Endothelial cell of umbilical vein (primary cell): Measurements from ENCODE around the gene SYNE1. TPM values are rescaled to one million over a fixed set of nuclear protein-coding genes. Genes with fewer than 3 reads are reported as not detected.
A peak's percentile ranks its signal among the peaks of the same experiment; 100 is the strongest.

ENCODE experiments used
- BruUV-seq: library from RNA; stranded (reverse); fragments of 400-500 nt; replicated peaks from 2 replicates; lab custom pipeline; 2021; lab: Mats Ljungman, UMichigan
- CTCF ChIA-PET: fragments of 300-600, 350-600 bp; sonication (Branson Sonifier 250); formaldehyde crosslinking; loops from one replicate; lab custom pipeline; 2021; ENCODE audit warnings: antibody characterized with exemption, inconsistent platforms; lab: Charles Lee
- POLR2A ChIA-PET: fragments of 300-600, 350-600 bp; sonication (Branson Sonifier 250); formaldehyde crosslinking; loops from one replicate; lab custom pipeline; 2021; ENCODE audit warnings: antibody characterized with exemption, inconsistent platforms; lab: Charles Lee
- DNase-seq: peaks from one replicate; pipeline ENCODE4 v3.0.0-alpha.2; 2011; ENCODE audit warnings: low read depth, low spot score
- FAIRE-seq: peaks from 2 replicates; lab custom pipeline; 2011; peaks lifted over from hg19 to GRCh38; lab: Jason Lieb, UNC
- H2AFZ ChIP-seq: 2 replicates; pipeline ENCODE4 v1.6.0; 2012; ENCODE audit warnings: low read depth, low read length, control low read depth, inconsistent platforms
- H3K27ac ChIP-seq: 2 replicates; pipeline ENCODE4 v1.5.1; 2011; ENCODE audit warnings: low read depth, mild to moderate bottlenecking, control low read depth, low read length, moderate library complexity; ENCODE audit not compliant: insufficient read depth
- H3K27me3 ChIP-seq, 2 experiments: 2 replicates each; pipeline versions ENCODE4 v1.6.0 to v1.6.1; 2011; ENCODE audit warnings: low read length in 2 of 2, mixed read lengths in 1 of 2; ENCODE audit not compliant: control insufficient read depth in 2 of 2, insufficient read depth in 2 of 2
- H3K36me3 ChIP-seq, 2 experiments: 2 replicates in 1 of 2; 3 replicates in 1 of 2; pipeline ENCODE4 v1.5.1; 2011; ENCODE audit warnings: low read length in 2 of 2, mild to moderate bottlenecking in 1 of 2, moderate library complexity in 1 of 2; ENCODE audit not compliant: control insufficient read depth in 2 of 2, insufficient read depth in 2 of 2; ENCODE audit errors: extremely low read depth in 1 of 2
- H3K4me1 ChIP-seq: 3 replicates; pipeline ENCODE4 v1.5.1; 2011; ENCODE audit warnings: mild to moderate bottlenecking, low read length; ENCODE audit not compliant: control insufficient read depth, insufficient read depth; ENCODE audit errors: extremely low read depth
- H3K4me2 ChIP-seq: 2 replicates; pipeline ENCODE4 v1.6.1; 2011; ENCODE audit warnings: low read length, control low read depth, mixed read lengths; ENCODE audit not compliant: insufficient read depth
- H3K4me3 ChIP-seq, 3 experiments: fragments of 200-600 bp in 1 of 3; sonication (generic), shearing (Covaris generic) in 1 of 3; replicated peaks in 1 of 3; 2 replicates each; pipeline ENCODE4 v1.5.1; 2011 to 2016; ENCODE audit warnings: control low read depth in 3 of 3, low read length in 3 of 3, mild to moderate bottlenecking in 2 of 3, inconsistent platforms in 1 of 3, low read depth in 1 of 3, moderate library complexity in 1 of 3; ENCODE audit not compliant: insufficient read depth in 1 of 3
- H3K79me2 ChIP-seq: 2 replicates; pipeline ENCODE4 v1.6.0; 2012; ENCODE audit warnings: low read length, inconsistent platforms; ENCODE audit not compliant: control insufficient read depth, insufficient read depth
- H3K9ac ChIP-seq: replicated peaks from 2 replicates; pipeline ENCODE3; 2011; ENCODE audit warnings: low read length, control low read depth; ENCODE audit not compliant: insufficient read depth; ENCODE audit errors: extremely low read depth
- H3K9me1 ChIP-seq: replicated peaks from 3 replicates; pipeline ENCODE4 v1.6.0; 2011; ENCODE audit warnings: mild to moderate bottlenecking, low read length; ENCODE audit not compliant: control insufficient read depth, insufficient read depth; ENCODE audit errors: extremely low read depth
- H3K9me3 ChIP-seq: replicated peaks from 2 replicates; pipeline ENCODE4 v1.5.1; 2012; ENCODE audit warnings: low read length, inconsistent platforms; ENCODE audit not compliant: control insufficient read depth, insufficient read depth
- H4K20me1 ChIP-seq: replicated peaks from 2 replicates; pipeline ENCODE3; 2011; ENCODE audit warnings: mild to moderate bottlenecking, low read length; ENCODE audit not compliant: control insufficient read depth, insufficient read depth; ENCODE audit errors: extremely low read depth
- EZH2 ChIP-seq: IDR thresholded peaks from 2 replicates; pipeline ENCODE4 v1.6.1; 2012; ENCODE audit warnings: borderline replicate concordance, low read depth, mild to moderate bottlenecking, moderate library complexity, low read length, inconsistent platforms; ENCODE audit not compliant: severe bottlenecking
- MYC ChIP-seq: IDR thresholded peaks from one replicate; pipeline ENCODE4 v1.6.1; 2011; ENCODE audit warnings: mild to moderate bottlenecking, low read depth, low read length
- dilution Hi-C: fragments of 300-500 bp; cut with MboI; formaldehyde crosslinking; loops from one replicate; pipeline ENCODE4 v1.15.0; 2019; ENCODE audit warnings: low sequenced_read_pairs; ENCODE audit not compliant: extremely low pct_ligation_motif_present
- intact Hi-C: fragments of 100-400 bp; cut with micrococcal nuclease; formaldehyde crosslinking; loops from one replicate; pipeline ENCODE4 v1.10.0; 2022
- polyA plus RNA-seq, 4 experiments: library from polyadenylated mRNA; depleted of rRNA in 3 of 4; stranded (reverse) in 3 of 4; unstranded in 1 of 4; fragments of >200 nt; gene quantifications; 2 replicates each; pipeline versions ENCODE4 v1.2.1 to v1.2.3, GENCODE V29; 2011 to 2012; ENCODE audit warnings: missing spikeins in 1 of 4
- total RNA-seq: library from RNA; stranded (reverse); gene quantifications from 2 replicates; pipeline ENCODE4 v1.2.3, GENCODE V29; 2021
- TF ChIP-seq, protein P1 (sequence below): IDR thresholded peaks from 2 replicates; pipeline ENCODE4 v1.6.1; 2011; ENCODE audit not compliant: insufficient read depth, insufficient read length

Gene SYNE1
- total and polyA plus RNA-seq, 2 donors (not counting 3 experiments of a cell fraction or from before 2014, with no cell fraction given) = 26.5 to 52.3 TPM

- POLR2A ChIA-PET = no interaction called here
- BruUV-seq = no TSS peak
Observed at GRCh38 chr6:152117156-152118133, 519.7 kb downstream of the SYNE1 start.

GRCh38 chr6:152112491-152113261 is 524.5 kb downstream of the SYNE1 start:
- Histone ChIP-seq H3K9me3 (no peaks in the 10 kb centered on the region), H3K27me3 (no peaks in the 10 kb centered on the region), H3K4me1 (peaks cover 3% of the 10 kb centered on the region), H3K4me2 (no peak overlapping the region), H3K4me3 (no peak overlapping the region), H3K36me3 (no peaks in the 10 kb centered on the region), H3K9ac (no peak overlapping the region), H4K20me1 (no peaks in the 10 kb centered on the region), H3K27ac (no peak overlapping the region), H3K9me1 (no peaks in the 10 kb centered on the region), H3K79me2 (no peaks in the 10 kb centered on the region), H2AFZ (no peak overlapping the region)
- DNase-seq (peak; percentile 66), FAIRE-seq (no peak)
- ChIA-PET CTCF (interaction anchor here (1.2 to 2.7 kb wide), 3 partner anchors 9 to 12 kb away, joined by 4 to 23 read pairs (median 5); no protein-coding TSS in a partner anchor), POLR2A (no interaction called here)
- no TSS peak for BruUV-seq
- intact Hi-C loops (loop anchor here (1.0 kb wide), 1 partner anchor 17 kb away; no protein-coding TSS in a partner anchor), dilution Hi-C loops (no loop called here)
- no peak for TF ChIP-seq EZH2
- TF ChIP-seq MYC = no peak

More at GRCh38 chr6:152117156-152118133, 519.7 kb downstream of the SYNE1 start:
- TF ChIP-seq EZH2 (no peak), MYC (no peak)
- TF ChIP-seq, protein P1, sequence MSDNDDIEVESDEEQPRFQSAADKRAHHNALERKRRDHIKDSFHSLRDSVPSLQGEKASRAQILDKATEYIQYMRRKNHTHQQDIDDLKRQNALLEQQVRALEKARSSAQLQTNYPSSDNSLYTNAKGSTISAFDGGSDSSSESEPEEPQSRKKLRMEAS = no peak
- Histone ChIP-seq H3K4me1 (peaks cover 3% of the 10 kb centered on the region), H4K20me1 (no peaks in the 10 kb centered on the region), H3K9me3 (no peaks in the 10 kb centered on the region), H3K9ac (no peak overlapping the region), H3K4me3 (no peak overlapping the region), H3K4me2 (no peak overlapping the region), H3K27me3 (no peaks in the 10 kb centered on the region), H2AFZ (no peak overlapping the region), H3K36me3 (peaks cover 0 to 3% of the 10 kb centered on the region in 2 experiments), H3K27ac (no peak overlapping the region), H3K9me1 (no peaks in the 10 kb centered on the region), H3K79me2 (no peaks in the 10 kb centered on the region)
- CTCF ChIA-PET = interaction anchor here (1.0 to 3.0 kb wide), 4 partner anchors 13 to 352 kb away, joined by 3 to 11 read pairs (median 4); no protein-coding TSS in a partner anchor
- dilution Hi-C loops (no loop called here), intact Hi-C loops (loop anchor here (2.0 kb wide), 1 partner anchor 17 kb away; no protein-coding TSS in a partner anchor)
- FAIRE-seq (no peak), DNase-seq (no peak)
